HEK293T (cell line): ENCODE results near the gene EMX1.

ENCODE experiments used
- CTCF ChIA-PET: fragments of 350-600 bp; formaldehyde crosslinking; extraction: SDS; loops from one replicate; lab custom pipeline; 2021; ENCODE audit warnings: antibody characterized with exemption, inconsistent platforms; lab: Yijun Ruan, JAX
- POLR2A ChIA-PET: fragments of 350-600 bp; formaldehyde crosslinking; extraction: SDS; loops from one replicate; lab custom pipeline; 2020; ENCODE audit warnings: antibody characterized with exemption, inconsistent platforms; lab: Yijun Ruan, JAX
- DNase-seq: peaks from one replicate; pipeline ENCODE4 v3.0.0; 2012; ENCODE audit warnings: mixed read lengths; ENCODE audit errors: extremely low spot score
- ARNT ChIP-seq: fragments of 450-650 bp; IDR thresholded peaks from 2 replicates; pipeline ENCODE4 v1.6.1; 2017; ENCODE audit warnings: mild to moderate bottlenecking
- BHLHE40 ChIP-seq: fragments of 450-650 bp; IDR thresholded peaks from 2 replicates; pipeline ENCODE4 v1.6.1; 2016; ENCODE audit warnings: mild to moderate bottlenecking, moderate library complexity, borderline replicate concordance
- CTBP1 ChIP-seq: fragments of 450-650 bp; IDR thresholded peaks from 2 replicates; pipeline ENCODE4 v1.6.1; 2016; ENCODE audit warnings: borderline replicate concordance
- ELF4 ChIP-seq: fragments of 450-650 bp; IDR thresholded peaks from 2 replicates; pipeline ENCODE4 v1.6.1; 2017; ENCODE audit warnings: antibody characterized with exemption
- FOXA1 ChIP-seq: fragments of 450-650 bp; IDR thresholded peaks from 2 replicates; pipeline ENCODE4 v1.6.1; 2016; ENCODE audit warnings: mild to moderate bottlenecking
- FOXK2 ChIP-seq: fragments of 450-650 bp; IDR thresholded peaks from 2 replicates; pipeline ENCODE4 v1.6.1; 2016; ENCODE audit warnings: mild to moderate bottlenecking
- FOXM1 ChIP-seq: fragments of 450-650 bp; IDR thresholded peaks from 2 replicates; pipeline ENCODE4 v1.6.1; 2017; ENCODE audit warnings: mild to moderate bottlenecking, borderline replicate concordance
- HDGF ChIP-seq: fragments of 450-650 bp; IDR thresholded peaks from 2 replicates; pipeline ENCODE4 v1.6.1; 2017; ENCODE audit warnings: antibody characterized with exemption, borderline replicate concordance
- L3MBTL2 ChIP-seq: fragments of 450-650 bp; conservative IDR thresholded peaks from 2 replicates; pipeline ENCODE4 v1.6.1; 2016; ENCODE audit warnings: mild to moderate bottlenecking
- LEF1 ChIP-seq: fragments of 450-650 bp; IDR thresholded peaks from 2 replicates; pipeline ENCODE4 v1.6.1; 2017; ENCODE audit warnings: mild to moderate bottlenecking, borderline replicate concordance
- NFRKB ChIP-seq: fragments of 450-650 bp; IDR thresholded peaks from 2 replicates; pipeline ENCODE4 v1.6.1; 2016; ENCODE audit warnings: mild to moderate bottlenecking, moderate library complexity
- SP1 ChIP-seq: fragments of 450-650 bp; IDR thresholded peaks from 2 replicates; pipeline ENCODE4 v1.6.1; 2017
- SUZ12 ChIP-seq: fragments of 450-650 bp; IDR thresholded peaks from 2 replicates; pipeline ENCODE4 v1.6.1; 2016; ENCODE audit warnings: mild to moderate bottlenecking
- TARDBP ChIP-seq: fragments of 450-650 bp; IDR thresholded peaks from 2 replicates; pipeline ENCODE4 v1.6.1; 2016
- ZNF384 ChIP-seq: fragments of 450-650 bp; IDR thresholded peaks from 2 replicates; pipeline ENCODE4 v1.6.1; 2016
- TF ChIP-seq, protein P1 (sequence below): fragments of 450-650 bp; IDR thresholded peaks from 2 replicates; pipeline ENCODE4 v1.6.1; 2016

EMX1 gene

DNA sequence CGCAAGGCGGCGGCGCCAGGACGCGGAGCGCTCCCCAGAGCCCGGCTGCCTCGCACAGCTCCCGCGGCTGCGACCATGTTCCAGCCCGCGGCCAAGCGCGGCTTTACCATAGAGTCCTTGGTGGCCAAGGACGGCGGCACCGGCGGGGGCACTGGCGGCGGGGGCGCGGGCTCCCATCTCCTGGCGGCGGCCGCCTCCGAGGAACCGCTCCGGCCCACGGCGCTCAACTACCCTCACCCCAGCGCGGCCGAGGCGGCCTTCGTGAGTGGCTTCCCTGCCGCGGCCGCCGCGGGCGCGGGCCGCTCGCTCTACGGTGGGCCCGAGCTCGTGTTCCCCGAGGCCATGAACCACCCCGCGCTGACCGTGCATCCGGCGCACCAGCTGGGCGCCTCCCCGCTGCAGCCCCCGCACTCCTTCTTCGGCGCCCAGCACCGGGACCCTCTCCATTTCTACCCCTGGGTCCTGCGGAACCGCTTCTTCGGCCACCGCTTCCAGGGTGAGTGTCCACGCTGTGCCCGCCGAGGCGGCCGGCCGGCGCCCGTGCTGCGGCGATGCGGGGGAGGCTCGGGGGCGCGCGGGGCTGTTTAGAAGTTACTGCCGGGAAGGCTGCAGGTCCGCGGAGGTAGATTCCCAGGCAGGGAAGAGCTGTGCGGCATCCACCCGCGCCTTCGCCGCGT, 696 bp downstream of the EMX1 start:
- TF ChIP-seq FOXK2 = no peak
- TF ChIP-seq CTBP1 = no peak
- TF ChIP-seq ZNF384 = no peak
- TF ChIP-seq, protein P1, sequence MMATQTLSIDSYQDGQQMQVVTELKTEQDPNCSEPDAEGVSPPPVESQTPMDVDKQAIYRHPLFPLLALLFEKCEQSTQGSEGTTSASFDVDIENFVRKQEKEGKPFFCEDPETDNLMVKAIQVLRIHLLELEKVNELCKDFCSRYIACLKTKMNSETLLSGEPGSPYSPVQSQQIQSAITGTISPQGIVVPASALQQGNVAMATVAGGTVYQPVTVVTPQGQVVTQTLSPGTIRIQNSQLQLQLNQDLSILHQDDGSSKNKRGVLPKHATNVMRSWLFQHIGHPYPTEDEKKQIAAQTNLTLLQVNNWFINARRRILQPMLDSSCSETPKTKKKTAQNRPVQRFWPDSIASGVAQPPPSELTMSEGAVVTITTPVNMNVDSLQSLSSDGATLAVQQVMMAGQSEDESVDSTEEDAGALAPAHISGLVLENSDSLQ = no peak
- no peak for TF ChIP-seq L3MBTL2
- TF ChIP-seq BHLHE40 = no peak
- no peak for TF ChIP-seq ELF4
- no peak for TF ChIP-seq SUZ12
- no peak for TF ChIP-seq TARDBP
- TF ChIP-seq FOXA1 = no peak
- TF ChIP-seq HDGF = no peak
- TF ChIP-seq NFRKB = no peak
- no peak for TF ChIP-seq FOXM1
- CTCF ChIA-PET = interaction anchor here (1.3 to 1.6 kb wide), 4 partner anchors 9 to 56 kb away, joined by 3 to 8 read pairs (median 6); partner anchors contain the start of gene SPR
- POLR2A ChIA-PET = interaction anchor here (1.4 kb wide), 1 partner anchor 31 kb away, joined by 6 read pairs; the partner anchor contains the start of gene SPR
- no peak for DNase-seq

DNA sequence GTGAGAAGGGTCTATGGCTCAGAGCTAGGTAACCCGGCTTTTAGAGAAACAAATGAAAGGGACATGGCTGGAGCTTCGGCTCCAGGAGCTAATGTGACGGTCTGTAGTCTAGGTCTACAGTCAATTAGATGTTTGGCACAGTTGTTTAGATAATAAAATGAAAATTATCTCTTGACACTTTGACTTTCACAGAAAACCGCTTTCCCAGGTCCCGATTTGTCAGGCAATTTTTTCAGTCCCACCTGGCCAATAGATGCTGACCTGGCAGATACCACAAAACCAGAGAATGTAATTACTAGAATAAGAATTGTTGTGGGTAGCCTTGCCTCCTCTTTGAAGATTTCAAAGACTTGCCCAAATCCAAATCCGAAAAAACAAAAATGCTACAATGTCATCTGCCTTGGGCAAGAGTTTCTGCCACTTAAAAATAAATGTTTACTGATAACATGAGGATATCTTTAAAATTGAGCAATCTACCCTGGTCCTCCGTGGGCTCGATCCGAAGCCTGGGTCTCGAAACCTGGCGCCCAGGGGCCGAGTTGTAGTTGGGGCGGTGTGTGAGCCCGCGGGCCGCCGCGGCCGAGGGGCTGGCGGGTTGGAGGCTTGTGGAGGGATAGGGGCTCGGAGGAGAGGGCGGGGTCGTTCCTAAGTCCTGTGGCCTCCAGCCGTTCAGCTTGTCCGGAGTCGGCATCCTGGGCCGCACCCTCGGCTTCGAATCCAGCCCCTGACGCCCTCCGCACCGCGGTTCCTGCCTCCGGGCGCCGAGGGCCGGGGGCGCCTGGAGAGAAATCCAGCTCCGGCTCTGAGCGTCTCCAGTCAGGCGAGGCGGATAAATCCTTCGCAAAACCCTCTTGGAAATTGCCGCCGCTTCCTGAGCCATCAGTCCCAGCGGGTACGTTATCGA, 2.3 kb downstream of the EMX1 start:
- CTCF ChIA-PET = interaction anchor here (1.3 kb wide), 1 partner anchor 54 kb away, joined by 3 read pairs; no protein-coding TSS in a partner anchor
- POLR2A ChIA-PET = no interaction called here
- DNase-seq = no peak
- TF ChIP-seq, protein P1 = no peak
- no peak for TF ChIP-seq CTBP1
- TF ChIP-seq FOXM1 = no peak
- no peak for TF ChIP-seq ZNF384
- TF ChIP-seq FOXK2 = no peak
- no peak for TF ChIP-seq BHLHE40
- no peak for TF ChIP-seq L3MBTL2
- TF ChIP-seq SUZ12 = no peak
- TF ChIP-seq ELF4 = no peak
- TF ChIP-seq HDGF = no peak
- no peak for TF ChIP-seq ARNT
- no peak for TF ChIP-seq LEF1
- TF ChIP-seq NFRKB = no peak

DNA sequence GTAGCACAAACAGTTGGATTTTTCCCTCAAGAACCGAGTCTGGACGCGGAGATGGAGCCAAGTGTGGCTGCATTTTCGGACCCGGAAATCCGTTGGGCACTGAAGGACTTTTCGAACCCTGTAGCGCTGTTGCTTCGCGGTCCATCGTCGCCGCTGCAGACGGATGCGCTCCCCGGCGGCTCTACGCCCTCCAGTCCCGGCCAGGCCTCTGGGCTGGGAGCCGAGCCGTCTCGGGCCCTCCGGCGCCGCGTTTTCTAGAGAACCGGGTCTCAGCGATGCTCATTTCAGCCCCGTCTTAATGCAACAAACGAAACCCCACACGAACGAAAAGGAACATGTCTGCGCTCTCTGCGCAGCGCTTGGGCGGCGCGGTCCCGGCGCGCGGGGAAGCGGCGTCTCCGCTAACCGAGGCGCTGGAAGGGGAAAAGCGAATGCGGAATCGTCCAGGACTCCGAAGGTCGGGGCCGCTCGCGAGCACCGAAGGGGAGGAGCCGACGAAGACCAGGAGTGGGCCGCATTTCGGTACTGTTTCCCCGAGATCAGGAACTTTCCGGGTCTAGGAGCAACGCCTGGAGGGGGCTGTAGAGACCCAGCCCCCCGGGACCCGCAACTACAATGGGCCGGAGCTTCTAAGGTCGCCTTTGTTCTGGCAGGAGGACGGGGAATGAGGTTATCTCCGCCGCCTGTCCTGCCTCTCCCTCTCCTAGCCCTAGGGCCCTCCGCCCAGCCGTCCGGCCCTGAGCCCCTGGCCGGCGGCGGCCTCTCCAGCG, 3.2 kb downstream of the EMX1 start:
- no peak for TF ChIP-seq BHLHE40
- no peak for TF ChIP-seq ELF4
- TF ChIP-seq, protein P1 = no peak
- no peak for TF ChIP-seq SP1
- TF ChIP-seq FOXA1 = no peak
- no peak for TF ChIP-seq HDGF
- no peak for TF ChIP-seq FOXM1
- no peak for TF ChIP-seq ZNF384
- ChIA-PET CTCF (interaction anchor here (0.7 kb wide), 1 partner anchor 10 kb away, joined by 3 read pairs; no protein-coding TSS in a partner anchor), POLR2A (no interaction called here)
- no peak for DNase-seq

DNA sequence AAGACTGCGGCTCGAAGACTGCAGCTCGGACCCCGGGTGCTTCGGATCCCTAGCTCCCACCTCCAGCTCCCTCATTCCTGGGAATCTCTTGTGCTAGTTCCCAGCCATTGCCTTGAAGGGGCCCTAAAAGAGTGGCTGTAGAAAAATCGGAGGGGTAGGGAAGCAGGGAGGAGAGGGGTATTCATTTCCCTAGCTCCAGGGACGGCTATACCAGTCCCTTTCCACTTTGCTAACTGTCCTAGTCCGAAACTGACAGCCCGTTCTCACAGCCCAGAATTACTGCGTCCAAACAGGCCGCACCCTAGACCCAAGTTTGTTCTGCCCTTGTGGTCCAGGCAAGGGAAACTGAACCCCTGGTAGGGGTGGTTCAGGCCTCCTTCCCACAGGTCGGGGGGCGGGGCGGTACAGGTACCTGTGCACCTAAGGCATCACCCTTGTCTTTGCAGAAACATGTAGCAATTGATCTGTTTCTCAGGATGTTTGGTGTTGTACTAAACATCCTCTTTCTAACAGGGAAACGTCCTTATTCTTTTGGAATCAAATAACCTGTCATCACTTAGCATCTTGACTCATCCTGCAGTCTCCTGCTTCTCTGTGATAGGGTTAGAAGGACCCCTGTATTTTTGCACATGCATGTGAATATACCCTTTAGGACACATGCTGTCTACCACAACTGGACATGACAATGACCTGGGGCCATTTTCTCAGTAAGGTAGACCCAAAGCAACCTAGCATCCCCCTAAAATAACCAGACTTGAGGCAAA, 4.0 kb downstream of the EMX1 start:
- TF ChIP-seq, protein P1 = no peak
- TF ChIP-seq FOXM1 (no peak), NFRKB (no peak)
- ChIA-PET POLR2A (no interaction called here), CTCF (interaction anchor here (0.7 kb wide), 1 partner anchor 9 kb away, joined by 3 read pairs; no protein-coding TSS in a partner anchor)
- DNase-seq = no peak

DNA sequence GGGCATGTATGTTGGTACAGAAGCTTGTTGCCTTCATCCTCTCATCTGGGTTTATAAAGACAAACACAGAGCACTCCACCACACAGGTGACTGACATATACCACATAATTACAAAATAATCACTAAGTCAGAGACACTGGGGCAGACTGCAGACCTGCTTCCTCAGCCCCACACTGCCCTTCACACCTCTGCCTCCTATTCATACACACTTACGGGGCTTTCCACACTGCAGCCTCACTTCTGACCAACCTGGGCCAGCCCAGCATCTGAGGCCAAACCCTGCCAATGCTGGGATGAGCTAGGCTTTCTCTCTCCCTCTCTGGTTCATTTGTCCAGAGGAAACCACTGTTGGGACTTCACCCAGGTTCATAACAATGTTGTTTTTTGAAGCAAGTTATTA, 4.5 kb downstream of the EMX1 start:
- ChIA-PET POLR2A (no interaction called here), CTCF (no interaction called here)
- DNase-seq = no peak

More for the DNA sequence above, 4.5 kb downstream of the EMX1 start:
- TF ChIP-seq NFRKB (no peak), LEF1 (no peak), BHLHE40 (no peak), TARDBP (no peak), HDGF (no peak), SP1 (no peak), FOXA1 (no peak), ZNF384 (no peak), FOXM1 (no peak), FOXK2 (no peak), ARNT (no peak), L3MBTL2 (no peak), CTBP1 (no peak)
- TF ChIP-seq, protein P1 = no peak
